Mesothelial cell of epicardium (in vitro differentiated cells): Measurements from ENCODE around the gene SEMA5B. TPM values are rescaled to one million over a fixed set of nuclear protein-coding genes. Genes with fewer than 3 reads are reported as not detected.

ENCODE experiments used
- DNase-seq, 2 experiments: peaks; one replicate each; pipeline ENCODE4 v3.0.0; 2021; ENCODE audit warnings: low spot score in 2 of 2; ENCODE audit not compliant: unreplicated experiment in 2 of 2
- H3K27ac Mint-ChIP-seq: 2 replicates; pipeline ENCODE4 v1.8.0; 2021; ENCODE audit warnings: mixed read lengths
- H3K27me3 Mint-ChIP-seq: 2 replicates; pipeline ENCODE4 v1.8.0; 2021; ENCODE audit warnings: low read depth, mixed read lengths
- H3K36me3 Mint-ChIP-seq: 2 replicates; pipeline ENCODE4 v1.8.0; 2021; ENCODE audit warnings: mixed read lengths
- H3K4me1 Mint-ChIP-seq: 2 replicates; pipeline ENCODE4 v1.8.0; 2021; ENCODE audit warnings: mixed read lengths
- H3K4me3 Mint-ChIP-seq: 2 replicates; pipeline ENCODE4 v1.8.0; 2021; ENCODE audit warnings: mild to moderate bottlenecking, moderate library complexity, mixed read lengths
- H3K9me3 Mint-ChIP-seq: 2 replicates; pipeline ENCODE4 v1.8.0; 2021; ENCODE audit warnings: mixed read lengths
- CTCF ChIP-seq: fragments of 200-600 bp; sonication (generic); IDR thresholded peaks from one replicate; pipeline ENCODE4 v1.5.0; 2021; ENCODE audit warnings: antibody characterized with exemption; ENCODE audit not compliant: unreplicated experiment
- total RNA-seq: library from RNA; stranded (reverse); gene quantifications from 3 replicates; pipeline ENCODE4 v1.2.1, GENCODE V29; 2021

SEMA5B gene
- total RNA-seq, 1 donor from 2014 or later, result 0.27 TPM

GRCh38 chr3:123067689-123068600 is 40.4 kb upstream of the SEMA5B start:
- TF ChIP-seq CTCF, result no peak
- Mint-ChIP-seq H3K36me3 (no peaks in the 10 kb centered on the region), H3K4me1 (peaks cover 29% of the 10 kb centered on the region), H3K4me3 (peak overlapping the region; percentile 78), H3K27me3 (peaks cover 9% of the 10 kb centered on the region), H3K27ac (no peak overlapping the region), H3K9me3 (no peaks in the 10 kb centered on the region)
- no peak for DNase-seq

- no peaks in the 10 kb centered on the region for H3K36me3 Mint-ChIP-seq
- peaks cover 10% of the 10 kb centered on the region for H3K27me3 Mint-ChIP-seq
- no peak for TF ChIP-seq CTCF
- H3K27ac Mint-ChIP-seq, result peak within 1 kb of the TSS; percentile 69
- peak; percentile 72 to 86 for DNase-seq
- peak within 1 kb of the TSS; percentile 78 for H3K4me3 Mint-ChIP-seq
- no peaks in the 10 kb centered on the region for H3K9me3 Mint-ChIP-seq
- H3K4me1 Mint-ChIP-seq, result peaks cover 28% of the 10 kb centered on the region
Observed at GRCh38 chr3:123066896-123067688, 39.5 kb upstream of the SEMA5B start, which contains the start of gene PDIA5. Gene PDIA5, plus strand, starts transcription at chr3:123067025. Its CDS starts 140 bp downstream, at chr3:123067165.

- Mint-ChIP-seq H3K36me3 (no peaks in the 10 kb centered on the region), H3K9me3 (no peaks in the 10 kb centered on the region), H3K27ac (peak overlapping the region; percentile 69), H3K4me3 (peak overlapping the region; percentile 78), H3K27me3 (peaks cover 14% of the 10 kb centered on the region), H3K4me1 (peaks cover 24% of the 10 kb centered on the region)
- no peak for DNase-seq
- TF ChIP-seq CTCF, result no peak
Observed at GRCh38 chr3:123066599-123066895, 39.0 kb upstream of the SEMA5B start.

GRCh38 chr3:123064914-123065313 is 37.4 kb upstream of the SEMA5B start:
- H3K9me3 Mint-ChIP-seq, result no peaks in the 10 kb centered on the region
- H3K36me3 Mint-ChIP-seq, result no peaks in the 10 kb centered on the region
- H3K27ac Mint-ChIP-seq, result no peak overlapping the region
- H3K27me3 Mint-ChIP-seq, result peaks cover 19% of the 10 kb centered on the region
- no peak for TF ChIP-seq CTCF
- H3K4me1 Mint-ChIP-seq, result peaks cover 15% of the 10 kb centered on the region
- no peak overlapping the region for H3K4me3 Mint-ChIP-seq
- no peak for DNase-seq

GRCh38 chr3:123064506-123064905 is 36.9 kb upstream of the SEMA5B start:
- no peak for DNase-seq
- Mint-ChIP-seq H3K27ac (no peak overlapping the region), H3K36me3 (no peaks in the 10 kb centered on the region), H3K9me3 (no peaks in the 10 kb centered on the region), H3K4me1 (peaks cover 15% of the 10 kb centered on the region), H3K4me3 (no peak overlapping the region), H3K27me3 (peaks cover 19% of the 10 kb centered on the region)
- TF ChIP-seq CTCF, result no peak
